ENCODE data around the gene OR6J1. TPM values are rescaled to one million over a fixed set of nuclear protein-coding genes. Genes with fewer than 3 reads are reported as not detected.

Gene OR6J1
- total RNA-seq, 1 donor from 2014 or later, result not detected

DNA sequence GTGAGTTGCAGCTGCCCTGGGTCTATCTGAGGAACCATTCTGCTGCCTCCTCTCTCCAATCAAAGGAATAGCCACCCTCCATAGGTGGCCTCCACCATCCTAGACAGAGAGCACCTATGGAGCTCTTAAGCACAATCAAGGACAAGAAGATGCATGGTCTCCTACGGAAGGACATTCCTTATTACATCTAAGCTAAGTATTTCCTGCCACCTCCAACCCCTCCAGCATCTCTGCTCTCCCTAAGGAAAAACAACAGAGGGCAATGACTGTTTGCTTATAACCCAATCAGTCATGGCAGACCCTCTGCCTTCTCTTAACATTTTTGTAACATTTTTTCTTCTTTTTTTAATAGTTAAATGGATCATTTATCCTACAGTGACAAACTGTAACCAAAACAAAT is 14.8 kb upstream of the OR6J1 start:
- Mint-ChIP-seq H3K4me3 (ENCODE audit: unreplicated experiment) (no peak overlapping the region), H3K9me3 (ENCODE audit: unreplicated experiment) (no peaks in the 10 kb centered on the region), H3K4me1 (ENCODE audit: low read depth, unreplicated experiment) (no peaks in the 10 kb centered on the region), H3K36me3 (ENCODE audit: unreplicated experiment) (no peaks in the 10 kb centered on the region), H3K27me3 (ENCODE audit: unreplicated experiment) (peaks cover 2% of the 10 kb centered on the region), H3K27ac (ENCODE audit: unreplicated experiment) (no peak overlapping the region)
- DNase-seq, result no peak
- TF ChIP-seq, protein P1, sequence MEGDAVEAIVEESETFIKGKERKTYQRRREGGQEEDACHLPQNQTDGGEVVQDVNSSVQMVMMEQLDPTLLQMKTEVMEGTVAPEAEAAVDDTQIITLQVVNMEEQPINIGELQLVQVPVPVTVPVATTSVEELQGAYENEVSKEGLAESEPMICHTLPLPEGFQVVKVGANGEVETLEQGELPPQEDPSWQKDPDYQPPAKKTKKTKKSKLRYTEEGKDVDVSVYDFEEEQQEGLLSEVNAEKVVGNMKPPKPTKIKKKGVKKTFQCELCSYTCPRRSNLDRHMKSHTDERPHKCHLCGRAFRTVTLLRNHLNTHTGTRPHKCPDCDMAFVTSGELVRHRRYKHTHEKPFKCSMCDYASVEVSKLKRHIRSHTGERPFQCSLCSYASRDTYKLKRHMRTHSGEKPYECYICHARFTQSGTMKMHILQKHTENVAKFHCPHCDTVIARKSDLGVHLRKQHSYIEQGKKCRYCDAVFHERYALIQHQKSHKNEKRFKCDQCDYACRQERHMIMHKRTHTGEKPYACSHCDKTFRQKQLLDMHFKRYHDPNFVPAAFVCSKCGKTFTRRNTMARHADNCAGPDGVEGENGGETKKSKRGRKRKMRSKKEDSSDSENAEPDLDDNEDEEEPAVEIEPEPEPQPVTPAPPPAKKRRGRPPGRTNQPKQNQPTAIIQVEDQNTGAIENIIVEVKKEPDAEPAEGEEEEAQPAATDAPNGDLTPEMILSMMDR (IDR thresholded peaks at IDR 0.05; ENCODE audit: partially characterized antibody, unreplicated experiment), result no peak

DNA sequence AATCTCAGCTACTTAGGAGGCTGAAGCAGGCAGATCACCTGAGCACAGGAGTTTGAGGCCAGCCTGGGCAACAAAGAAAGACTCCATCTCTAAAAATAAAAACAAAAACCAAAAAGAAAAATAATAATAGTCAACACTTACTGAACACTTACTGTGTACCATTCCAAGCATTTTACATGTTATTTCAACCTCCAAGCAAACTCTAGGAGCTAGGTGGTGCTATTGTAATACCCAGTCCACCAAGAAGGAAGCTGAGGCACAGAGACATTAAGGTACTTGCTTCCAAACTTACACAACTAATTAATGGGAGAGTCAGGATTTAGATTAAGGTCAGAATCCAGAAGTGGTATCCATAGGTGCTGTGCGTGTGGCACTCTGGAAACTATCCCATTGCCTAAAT is 13.7 kb upstream of the OR6J1 start:
- Mint-ChIP-seq H3K9me3 (ENCODE audit: unreplicated experiment) (no peaks in the 10 kb centered on the region), H3K27me3 (ENCODE audit: unreplicated experiment) (peaks cover 2% of the 10 kb centered on the region), H3K4me3 (ENCODE audit: unreplicated experiment) (no peak overlapping the region), H3K27ac (ENCODE audit: unreplicated experiment) (no peak overlapping the region), H3K4me1 (ENCODE audit: low read depth, unreplicated experiment) (no peaks in the 10 kb centered on the region), H3K36me3 (ENCODE audit: unreplicated experiment) (no peaks in the 10 kb centered on the region)
- no peak for DNase-seq
- TF ChIP-seq, protein P1 (IDR thresholded peaks at IDR 0.05; ENCODE audit: partially characterized antibody, unreplicated experiment), result no peak

DNA sequence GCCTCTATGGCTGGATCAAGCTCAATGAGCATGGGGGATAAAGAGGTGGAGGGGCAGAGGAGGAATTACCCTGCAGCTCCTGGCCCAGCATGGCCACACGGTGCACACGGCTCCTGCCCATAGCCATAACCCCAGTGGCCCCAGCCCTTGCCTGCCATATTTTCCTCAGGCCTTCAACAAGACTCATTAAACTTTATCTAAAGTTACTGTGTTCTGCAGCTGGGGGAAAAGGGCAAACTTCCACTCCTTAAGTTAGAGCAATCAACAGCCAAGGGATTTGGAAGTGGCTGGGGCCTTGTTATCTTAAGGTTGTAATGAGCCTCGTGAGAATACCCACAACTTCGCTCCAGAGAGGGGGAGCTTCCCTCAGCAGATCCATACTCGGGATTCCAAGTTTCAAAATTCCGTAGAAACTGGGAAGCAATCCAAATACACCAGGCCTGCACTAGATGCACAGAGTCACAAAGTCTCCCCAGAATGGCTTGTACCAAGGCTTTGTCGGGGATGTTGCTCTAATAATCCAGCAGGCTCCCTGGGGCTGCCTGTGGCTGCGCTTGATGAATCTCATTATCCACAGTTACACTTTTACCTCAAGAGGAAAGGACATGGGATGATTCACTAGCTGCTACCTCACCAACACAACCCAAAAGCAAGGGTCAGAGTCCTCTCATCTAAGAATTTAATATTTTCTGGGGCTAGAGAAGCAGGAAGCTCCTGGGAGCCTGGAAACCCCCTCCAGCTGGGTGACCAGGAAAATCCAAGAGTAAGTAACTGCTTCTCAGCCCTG is 13.0 kb upstream of the OR6J1 start:
- Mint-ChIP-seq H3K4me3 (ENCODE audit: unreplicated experiment) (no peak overlapping the region), H3K27ac (ENCODE audit: unreplicated experiment) (no peak overlapping the region), H3K9me3 (ENCODE audit: unreplicated experiment) (no peaks in the 10 kb centered on the region), H3K27me3 (ENCODE audit: unreplicated experiment) (peaks cover 2% of the 10 kb centered on the region), H3K36me3 (ENCODE audit: unreplicated experiment) (no peaks in the 10 kb centered on the region), H3K4me1 (ENCODE audit: low read depth, unreplicated experiment) (no peaks in the 10 kb centered on the region)
- TF ChIP-seq, protein P1 (IDR thresholded peaks at IDR 0.05; ENCODE audit: partially characterized antibody, unreplicated experiment), result no peak
- peak; percentile 30 for DNase-seq

- H3K27me3 Mint-ChIP-seq (ENCODE audit: unreplicated experiment), result peaks cover 2% of the 10 kb centered on the region
- H3K9me3 Mint-ChIP-seq (ENCODE audit: unreplicated experiment), result no peaks in the 10 kb centered on the region
- H3K36me3 Mint-ChIP-seq (ENCODE audit: unreplicated experiment), result no peaks in the 10 kb centered on the region
- TF ChIP-seq, protein P1 (IDR thresholded peaks at IDR 0.05; ENCODE audit: partially characterized antibody, unreplicated experiment), result no peak
- H3K27ac Mint-ChIP-seq (ENCODE audit: unreplicated experiment), result no peak overlapping the region
- no peaks in the 10 kb centered on the region for H3K4me1 Mint-ChIP-seq (ENCODE audit: low read depth, unreplicated experiment)
- no peak overlapping the region for H3K4me3 Mint-ChIP-seq (ENCODE audit: unreplicated experiment)
- DNase-seq, result no peak
These were observed 12.1 kb upstream of the OR6J1 start for GRCh38 chr14:22656226-22656625.

- Mint-ChIP-seq H3K9me3 (ENCODE audit: unreplicated experiment) (no peaks in the 10 kb centered on the region), H3K4me1 (ENCODE audit: low read depth, unreplicated experiment) (no peaks in the 10 kb centered on the region), H3K4me3 (ENCODE audit: unreplicated experiment) (no peak overlapping the region), H3K27ac (ENCODE audit: unreplicated experiment) (no peak overlapping the region), H3K36me3 (ENCODE audit: unreplicated experiment) (no peaks in the 10 kb centered on the region), H3K27me3 (ENCODE audit: unreplicated experiment) (no peaks in the 10 kb centered on the region)
- TF ChIP-seq, protein P1 (IDR thresholded peaks at IDR 0.05; ENCODE audit: partially characterized antibody, unreplicated experiment), result peak; percentile 84
- peak; percentile 72 for DNase-seq
These were observed 9.0 kb upstream of the OR6J1 start for GRCh38 chr14:22653012-22653621.
